ENCODE measurements around the gene MEGF11.

The MEGF11 gene

DNA sequence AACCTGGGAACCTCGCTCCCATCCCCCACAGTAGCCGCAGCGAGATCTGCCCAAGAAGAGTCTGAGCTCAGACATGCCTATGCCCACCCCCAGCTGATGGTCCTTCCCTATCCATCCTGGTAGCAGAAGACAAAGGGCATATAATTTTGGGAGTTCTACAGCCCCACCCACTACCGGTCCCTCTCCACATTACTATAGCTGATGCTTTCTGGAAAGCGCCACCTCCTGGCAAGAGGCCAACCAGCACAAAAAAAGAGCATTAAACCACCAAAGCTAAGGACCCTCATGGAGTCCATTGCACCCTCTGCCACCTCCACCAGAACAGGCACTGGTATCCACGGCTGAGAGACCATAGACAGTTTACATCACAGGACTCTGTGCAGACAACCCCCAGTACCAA is 168.4 kb downstream of the MEGF11 start:
- H3K27me3 ChIP-seq (ENCODE audit: insufficient read depth, poor library complexity, severe bottlenecking) = peaks cover 19% of the 10 kb centered on the region
- H3K27ac ChIP-seq (replicated peaks) = no peak overlapping the region
- peak in 1 of 2 experiments; percentile 35 for DNase-seq (ENCODE audit: low read depth in 1 of 2, low spot score in 1 of 2)
- TF ChIP-seq, protein P1, sequence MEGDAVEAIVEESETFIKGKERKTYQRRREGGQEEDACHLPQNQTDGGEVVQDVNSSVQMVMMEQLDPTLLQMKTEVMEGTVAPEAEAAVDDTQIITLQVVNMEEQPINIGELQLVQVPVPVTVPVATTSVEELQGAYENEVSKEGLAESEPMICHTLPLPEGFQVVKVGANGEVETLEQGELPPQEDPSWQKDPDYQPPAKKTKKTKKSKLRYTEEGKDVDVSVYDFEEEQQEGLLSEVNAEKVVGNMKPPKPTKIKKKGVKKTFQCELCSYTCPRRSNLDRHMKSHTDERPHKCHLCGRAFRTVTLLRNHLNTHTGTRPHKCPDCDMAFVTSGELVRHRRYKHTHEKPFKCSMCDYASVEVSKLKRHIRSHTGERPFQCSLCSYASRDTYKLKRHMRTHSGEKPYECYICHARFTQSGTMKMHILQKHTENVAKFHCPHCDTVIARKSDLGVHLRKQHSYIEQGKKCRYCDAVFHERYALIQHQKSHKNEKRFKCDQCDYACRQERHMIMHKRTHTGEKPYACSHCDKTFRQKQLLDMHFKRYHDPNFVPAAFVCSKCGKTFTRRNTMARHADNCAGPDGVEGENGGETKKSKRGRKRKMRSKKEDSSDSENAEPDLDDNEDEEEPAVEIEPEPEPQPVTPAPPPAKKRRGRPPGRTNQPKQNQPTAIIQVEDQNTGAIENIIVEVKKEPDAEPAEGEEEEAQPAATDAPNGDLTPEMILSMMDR (IDR thresholded peaks at IDR 0.05; ENCODE audit: insufficient read depth, low read length) = peak; percentile 15
- no peak for TF ChIP-seq SPI1 (IDR thresholded peaks at IDR 0.05; ENCODE audit: borderline replicate concordance, low read depth)
- no peak overlapping the region for H3K4me3 ChIP-seq (replicated peaks; ENCODE audit: insufficient read depth, low read length)

DNA sequence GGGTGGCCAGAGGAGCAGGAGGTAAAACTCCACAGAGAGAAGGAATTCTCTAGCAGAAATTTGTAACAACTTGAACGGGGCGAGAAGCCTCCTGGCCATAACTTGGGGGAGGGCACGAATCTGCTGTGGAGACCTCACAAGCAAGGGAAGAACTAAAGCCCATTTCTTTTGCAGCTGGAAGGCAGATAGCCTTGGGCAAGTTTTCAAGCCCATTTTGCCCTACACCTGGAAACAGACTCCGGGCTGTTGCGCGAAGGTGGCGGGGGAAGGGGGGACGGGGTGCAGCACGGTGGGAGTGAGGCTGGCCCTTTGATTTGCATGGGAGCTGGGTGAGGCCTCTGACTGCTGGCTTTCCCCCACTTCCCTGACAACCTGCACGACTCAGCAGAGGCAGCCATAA is 168.8 kb downstream of the MEGF11 start:
- H3K4me3 ChIP-seq (replicated peaks; ENCODE audit: insufficient read depth, low read length) = no peak overlapping the region
- peaks cover 19% of the 10 kb centered on the region for H3K27me3 ChIP-seq (ENCODE audit: insufficient read depth, poor library complexity, severe bottlenecking)
- no peak for DNase-seq (ENCODE audit: low read depth in 1 of 2, low spot score in 1 of 2)
- TF ChIP-seq POLR2AphosphoS5 (IDR thresholded peaks at IDR 0.05; ENCODE audit: low read depth) = no peak
- TF ChIP-seq, protein P2, sequence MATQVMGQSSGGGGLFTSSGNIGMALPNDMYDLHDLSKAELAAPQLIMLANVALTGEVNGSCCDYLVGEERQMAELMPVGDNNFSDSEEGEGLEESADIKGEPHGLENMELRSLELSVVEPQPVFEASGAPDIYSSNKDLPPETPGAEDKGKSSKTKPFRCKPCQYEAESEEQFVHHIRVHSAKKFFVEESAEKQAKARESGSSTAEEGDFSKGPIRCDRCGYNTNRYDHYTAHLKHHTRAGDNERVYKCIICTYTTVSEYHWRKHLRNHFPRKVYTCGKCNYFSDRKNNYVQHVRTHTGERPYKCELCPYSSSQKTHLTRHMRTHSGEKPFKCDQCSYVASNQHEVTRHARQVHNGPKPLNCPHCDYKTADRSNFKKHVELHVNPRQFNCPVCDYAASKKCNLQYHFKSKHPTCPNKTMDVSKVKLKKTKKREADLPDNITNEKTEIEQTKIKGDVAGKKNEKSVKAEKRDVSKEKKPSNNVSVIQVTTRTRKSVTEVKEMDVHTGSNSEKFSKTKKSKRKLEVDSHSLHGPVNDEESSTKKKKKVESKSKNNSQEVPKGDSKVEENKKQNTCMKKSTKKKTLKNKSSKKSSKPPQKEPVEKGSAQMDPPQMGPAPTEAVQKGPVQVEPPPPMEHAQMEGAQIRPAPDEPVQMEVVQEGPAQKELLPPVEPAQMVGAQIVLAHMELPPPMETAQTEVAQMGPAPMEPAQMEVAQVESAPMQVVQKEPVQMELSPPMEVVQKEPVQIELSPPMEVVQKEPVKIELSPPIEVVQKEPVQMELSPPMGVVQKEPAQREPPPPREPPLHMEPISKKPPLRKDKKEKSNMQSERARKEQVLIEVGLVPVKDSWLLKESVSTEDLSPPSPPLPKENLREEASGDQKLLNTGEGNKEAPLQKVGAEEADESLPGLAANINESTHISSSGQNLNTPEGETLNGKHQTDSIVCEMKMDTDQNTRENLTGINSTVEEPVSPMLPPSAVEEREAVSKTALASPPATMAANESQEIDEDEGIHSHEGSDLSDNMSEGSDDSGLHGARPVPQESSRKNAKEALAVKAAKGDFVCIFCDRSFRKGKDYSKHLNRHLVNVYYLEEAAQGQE (IDR thresholded peaks at IDR 0.05; ENCODE audit: insufficient replicate concordance, low read depth) = no peak
- TF ChIP-seq, protein P1 (IDR thresholded peaks at IDR 0.05; ENCODE audit: insufficient read depth, low read length) = no peak
- no peak for TF ChIP-seq SPI1 (IDR thresholded peaks at IDR 0.05; ENCODE audit: borderline replicate concordance, low read depth)
- TF ChIP-seq GABPA (IDR thresholded peaks at IDR 0.05; ENCODE audit: low read depth) = no peak
- no peak overlapping the region for H3K27ac ChIP-seq (replicated peaks)

DNA sequence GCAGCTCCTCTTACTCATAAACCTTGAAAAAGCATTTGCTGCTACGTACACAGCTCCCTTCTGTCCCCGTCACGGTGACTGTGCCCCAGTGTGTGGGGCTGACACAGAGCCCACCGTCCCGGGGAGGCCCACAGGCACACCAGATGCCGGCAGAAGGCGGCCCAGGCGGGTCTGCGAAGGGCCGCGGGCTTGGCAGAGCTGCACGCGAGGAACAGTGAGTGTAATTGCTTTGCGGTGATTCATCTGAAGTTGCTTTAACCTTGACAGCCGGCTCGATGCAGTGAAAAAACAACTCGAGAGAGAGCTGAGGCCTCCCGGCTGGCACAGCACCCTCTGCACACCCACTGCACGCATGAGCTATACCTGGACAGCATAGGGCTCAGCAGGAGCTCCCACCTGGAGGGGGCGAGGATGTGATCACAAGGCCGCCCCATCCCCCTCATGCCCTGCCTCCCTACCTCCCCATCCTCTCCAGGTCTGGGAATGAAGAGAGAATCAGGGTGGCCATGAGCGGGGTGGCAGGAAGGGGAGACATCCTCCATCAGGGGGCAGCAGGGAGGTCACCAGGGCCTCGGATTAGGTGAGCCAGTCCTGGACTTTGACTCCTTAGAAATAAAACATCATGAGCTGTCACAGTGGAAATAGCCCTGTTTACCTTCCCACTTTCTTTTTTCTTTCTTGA is 172.7 kb downstream of the MEGF11 start:
- TF ChIP-seq POLR2AphosphoS5 (IDR thresholded peaks at IDR 0.05; ENCODE audit: low read depth) (no peak), GABPA (IDR thresholded peaks at IDR 0.05; ENCODE audit: low read depth) (no peak), SPI1 (IDR thresholded peaks at IDR 0.05; ENCODE audit: borderline replicate concordance, low read depth) (no peak)
- TF ChIP-seq, protein P1 (IDR thresholded peaks at IDR 0.05; ENCODE audit: insufficient read depth, low read length) = no peak
- TF ChIP-seq, protein P2 (IDR thresholded peaks at IDR 0.05; ENCODE audit: insufficient replicate concordance, low read depth) = no peak
- DNase-seq (ENCODE audit: low read depth in 1 of 2, low spot score in 1 of 2) = no peak
- H3K4me3 ChIP-seq (replicated peaks; ENCODE audit: insufficient read depth, low read length) = no peak overlapping the region

DNA sequence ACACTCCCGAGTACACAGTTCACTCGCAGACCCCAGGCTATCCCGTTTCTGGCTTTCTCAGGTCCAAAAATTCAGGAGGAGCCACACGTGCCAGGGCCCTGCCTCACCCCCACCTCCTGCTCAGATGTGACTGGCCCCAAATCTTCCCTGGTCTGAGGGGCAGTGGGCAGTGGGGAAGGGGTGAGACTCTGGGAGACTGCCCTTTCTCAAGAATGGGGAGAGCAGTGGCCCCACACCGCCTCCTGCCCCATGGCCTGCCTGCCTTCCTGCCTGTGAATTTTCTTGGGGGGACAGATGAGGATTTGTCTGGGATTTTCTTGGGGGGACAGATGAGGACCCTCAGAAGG is 174.6 kb downstream of the MEGF11 start:
- no peak overlapping the region for H3K4me3 ChIP-seq (replicated peaks; ENCODE audit: insufficient read depth, low read length)
- TF ChIP-seq, protein P1 (IDR thresholded peaks at IDR 0.05; ENCODE audit: insufficient read depth, low read length) = no peak
- no peak for TF ChIP-seq SPI1 (IDR thresholded peaks at IDR 0.05; ENCODE audit: borderline replicate concordance, low read depth)
- TF ChIP-seq POLR2AphosphoS5 (IDR thresholded peaks at IDR 0.05; ENCODE audit: low read depth) = no peak
- TF ChIP-seq, protein P2 (IDR thresholded peaks at IDR 0.05; ENCODE audit: insufficient replicate concordance, low read depth) = no peak
- no peak for TF ChIP-seq GABPA (IDR thresholded peaks at IDR 0.05; ENCODE audit: low read depth)
- DNase-seq (ENCODE audit: low read depth in 1 of 2, low spot score in 1 of 2) = no peak
- H3K27me3 ChIP-seq (ENCODE audit: insufficient read depth, poor library complexity, severe bottlenecking) = peaks cover 4% of the 10 kb centered on the region
- H3K27ac ChIP-seq (replicated peaks) = no peak overlapping the region

More for the DNA sequence above, 172.7 kb downstream of the MEGF11 start:
- H3K27ac ChIP-seq (replicated peaks) = no peak overlapping the region
- no peaks in the 10 kb centered on the region for H3K27me3 ChIP-seq (ENCODE audit: insufficient read depth, poor library complexity, severe bottlenecking)
